ENCODE measurements around the gene SYNE1.
A peak's percentile ranks its signal among the peaks of the same experiment; 100 is the strongest.
"Not testable (repeated sequence)": the region's sequence is repeated elsewhere in the genome, so short reads cannot be mapped to it uniquely, and the experiment has no call there.

SYNE1 gene

GRCh38 chr6:152356662-152357061 lies 280.5 kb downstream of the SYNE1 start:
- DNase-seq, result no peak

DNA sequence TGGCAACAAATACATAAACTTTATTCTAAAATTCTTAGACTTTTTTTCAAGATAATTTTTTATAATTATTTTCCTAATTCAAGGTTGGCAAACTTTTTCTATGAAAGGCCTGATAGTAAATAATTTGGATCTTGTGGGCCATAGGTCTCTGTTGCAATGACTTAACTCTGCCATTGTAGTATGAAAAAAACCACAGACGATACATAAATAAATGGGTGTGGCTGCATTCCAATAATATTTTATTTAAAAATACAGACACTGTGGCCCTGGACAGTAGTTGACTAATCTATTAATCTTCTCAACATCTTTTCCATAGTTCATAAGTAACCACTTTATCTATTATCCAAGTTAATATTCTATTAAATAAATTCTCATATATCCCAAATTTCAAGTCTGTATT lies 281.1 kb downstream of the SYNE1 start:
- no peak for DNase-seq

GRCh38 chr6:152355166-152355565 lies 282.0 kb downstream of the SYNE1 start:
- no peak for DNase-seq

DNA sequence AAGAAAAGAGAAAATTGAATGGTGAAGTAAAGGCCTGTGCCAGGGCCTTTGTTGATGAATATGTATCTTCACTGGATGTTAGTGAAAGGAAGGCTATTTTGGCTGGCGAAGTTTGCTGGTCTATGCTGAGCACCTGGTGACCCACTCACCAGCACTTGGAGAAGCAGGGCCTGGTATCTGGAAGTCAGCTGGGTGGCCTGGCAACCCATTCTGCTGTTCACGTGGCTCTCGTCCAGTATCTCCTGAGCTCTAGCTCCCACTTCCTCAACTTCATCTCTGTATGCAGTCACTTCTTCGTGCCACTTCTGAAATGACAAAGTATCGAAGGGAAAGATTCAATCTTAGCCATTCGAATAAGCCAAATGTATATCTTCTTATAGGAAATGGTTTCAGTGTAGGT lies 283.7 kb downstream of the SYNE1 start:
- DNase-seq, result no peak

- no peak for DNase-seq
These were observed 285.4 kb downstream of the SYNE1 start for GRCh38 chr6:152351742-152352141.

DNA sequence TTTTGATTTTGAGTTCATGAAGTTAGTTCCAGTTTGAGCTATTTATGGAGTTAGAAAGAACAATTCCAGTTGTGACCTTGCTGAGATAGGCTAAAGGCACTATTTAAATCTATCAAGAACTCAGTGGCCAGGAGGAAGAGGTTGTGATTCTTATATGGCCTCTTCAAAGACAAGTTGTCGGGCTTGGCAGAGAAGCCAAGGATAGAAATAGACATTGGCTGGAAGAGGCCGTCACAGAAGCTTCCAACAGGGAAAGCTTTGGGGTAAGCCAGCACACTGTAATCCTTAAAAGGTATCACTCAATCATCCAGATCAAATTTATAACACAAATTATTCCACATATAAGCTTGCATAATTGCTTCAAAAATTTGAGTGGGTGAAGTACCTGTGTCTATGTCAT lies 286.1 kb downstream of the SYNE1 start:
- no peak for DNase-seq

DNA sequence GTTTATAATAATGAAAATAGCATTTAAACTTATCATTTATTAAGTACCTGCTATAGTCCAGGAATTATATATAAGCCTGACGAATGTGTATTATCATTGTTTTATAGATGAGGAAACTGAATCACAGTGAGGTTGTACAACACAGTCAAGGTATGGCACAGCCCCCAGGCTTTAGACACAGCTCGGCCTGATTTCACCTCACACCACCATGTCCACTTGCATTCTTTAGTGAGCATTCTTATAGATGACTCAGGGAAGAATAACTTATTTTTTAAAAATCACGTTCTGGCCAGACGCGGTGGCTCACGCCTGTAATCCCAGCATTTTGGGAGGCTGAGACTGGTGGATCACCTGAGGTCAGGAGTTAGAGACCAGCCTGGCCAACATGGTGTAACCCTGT lies 289.0 kb downstream of the SYNE1 start:
- no peak for DNase-seq

DNA sequence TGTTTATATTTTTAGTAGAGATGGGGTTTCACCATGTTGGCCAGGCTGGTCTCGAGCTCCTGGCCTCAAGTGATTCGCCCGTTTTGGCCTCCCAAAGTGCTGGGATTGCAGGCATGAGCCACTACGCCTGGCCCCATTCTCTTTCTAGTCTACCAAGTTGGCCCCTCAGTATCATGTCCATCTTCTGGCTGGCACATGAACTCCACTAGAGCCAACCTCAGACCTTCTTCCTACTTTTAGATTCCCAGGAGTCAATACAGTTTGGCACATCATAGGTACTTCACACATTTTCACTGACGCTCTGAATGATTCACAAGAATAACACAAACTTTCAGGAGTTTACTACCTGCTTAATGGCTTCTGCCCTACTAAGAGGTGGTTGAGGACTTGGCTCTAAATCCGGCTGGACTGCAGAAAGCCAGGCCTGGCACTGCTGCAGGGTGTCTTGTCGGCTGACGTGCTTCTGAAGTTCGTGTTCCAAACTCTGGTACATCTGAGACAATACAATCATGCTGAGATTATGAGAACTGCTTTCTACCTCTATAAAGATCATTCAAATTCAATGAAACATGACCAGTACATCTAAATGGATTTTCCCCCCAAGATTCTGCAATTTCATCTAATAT lies 293.3 kb downstream of the SYNE1 start:
- no peak for DNase-seq

- no peak for DNase-seq
These were observed 295.6 kb downstream of the SYNE1 start for GRCh38 chr6:152341596-152341995.

DNA sequence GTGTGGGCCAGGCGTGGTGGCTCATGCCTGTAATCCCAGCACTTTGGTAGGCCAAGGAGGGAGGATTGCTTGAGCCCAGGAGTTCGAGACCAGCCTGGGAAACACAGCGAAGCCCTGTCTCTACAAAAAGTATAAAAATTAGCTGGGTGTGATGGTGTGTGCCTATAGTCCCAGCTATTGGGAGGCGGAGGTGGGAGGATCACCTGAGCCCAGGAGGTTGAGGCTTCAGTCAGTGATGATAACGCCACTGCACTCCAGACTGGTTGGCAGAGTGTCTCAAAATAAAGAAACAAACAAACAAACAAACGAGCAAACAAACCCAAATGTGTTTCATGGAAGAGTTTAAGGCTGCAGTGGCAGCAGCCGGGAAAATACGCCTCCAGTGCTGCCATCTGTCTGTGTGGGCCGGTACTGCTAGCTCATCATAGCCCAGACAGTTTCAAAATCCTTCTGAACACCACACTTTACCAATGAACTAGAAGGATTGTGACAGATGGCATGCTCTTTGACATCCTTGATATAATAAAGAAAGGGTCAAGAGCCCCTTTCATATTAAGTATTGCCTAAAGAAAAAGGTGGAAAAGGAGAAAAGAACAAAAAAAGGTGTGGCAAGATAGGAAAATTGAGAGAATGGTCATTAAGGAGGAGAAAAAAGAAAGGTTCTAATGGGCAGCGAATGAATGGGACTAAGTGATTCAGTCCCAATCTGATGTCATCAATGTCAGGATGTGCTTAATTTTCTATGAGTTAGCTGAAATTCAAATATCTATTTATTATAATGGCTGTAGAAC lies 298.6 kb downstream of the SYNE1 start:
- peak; percentile 66 for DNase-seq

- DNase-seq, result no peak
These were observed 302.6 kb downstream of the SYNE1 start for GRCh38 chr6:152334555-152334954.

DNA sequence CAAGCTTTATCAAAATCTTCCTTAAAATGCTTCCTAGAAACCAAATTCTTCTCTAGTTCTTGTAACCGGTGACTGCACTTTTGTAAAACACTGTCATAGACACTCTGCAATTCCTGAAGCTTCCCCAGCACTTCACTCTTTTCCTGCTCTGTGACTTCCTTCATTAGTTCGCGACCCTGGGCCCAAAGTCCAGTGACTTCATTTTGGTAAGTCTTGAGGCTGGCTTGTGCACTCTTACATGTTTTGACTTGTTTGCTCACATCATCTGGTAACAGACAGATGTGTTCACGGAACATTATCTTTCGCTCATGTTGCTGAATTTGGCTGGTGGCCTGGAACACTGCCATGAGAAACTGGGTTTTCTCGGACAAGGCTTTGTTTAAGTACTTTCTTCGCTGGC lies 306.2 kb downstream of the SYNE1 start:
- DNase-seq, result no peak

GRCh38 chr6:152329638-152330448 lies 307.3 kb downstream of the SYNE1 start:
- DNase-seq, result no peak

- not testable (repeated sequence) for DNase-seq
These were observed 309.0 kb downstream of the SYNE1 start for GRCh38 chr6:152328200-152328599.

GRCh38 chr6:152323376-152323775 lies 313.8 kb downstream of the SYNE1 start:
- DNase-seq, result no peak

DNA sequence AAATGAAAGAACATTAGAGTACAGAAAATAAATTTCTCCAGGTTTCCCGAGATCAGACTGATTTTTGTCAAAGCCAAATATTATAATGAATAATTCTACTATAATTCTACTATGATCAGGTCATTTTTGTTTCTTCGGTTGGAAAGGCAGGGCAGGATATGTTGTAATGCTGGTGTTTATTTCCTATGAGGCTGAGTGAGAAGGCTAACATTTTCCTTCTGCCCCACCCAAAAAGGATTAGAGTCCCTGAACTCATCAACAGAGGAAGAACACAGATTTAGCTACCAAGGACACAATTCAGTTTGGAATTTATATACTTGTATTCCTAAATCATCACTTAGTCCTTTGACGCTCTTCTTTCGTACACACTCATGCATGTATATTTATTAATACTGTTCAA lies 318.9 kb downstream of the SYNE1 start:
- DNase-seq, result no peak

DNA sequence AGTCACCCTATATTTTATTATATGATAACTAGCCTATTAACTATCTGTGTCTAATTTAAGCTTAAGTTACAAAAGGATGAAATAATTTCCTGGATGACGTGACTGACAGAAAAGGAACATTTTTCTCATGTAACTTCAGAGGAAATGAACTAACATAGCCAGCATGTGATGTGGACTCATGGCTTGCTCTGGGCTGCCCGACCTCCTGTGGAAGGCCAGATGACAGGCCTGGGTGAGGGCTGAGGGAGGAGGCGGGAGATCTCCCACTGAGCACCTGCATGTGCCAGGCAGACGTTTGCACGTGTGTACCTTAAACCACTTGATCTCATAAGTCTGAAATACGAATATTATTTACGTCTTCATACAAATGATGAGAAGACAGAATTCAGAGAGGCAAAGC lies 321.1 kb downstream of the SYNE1 start:
- no peak for DNase-seq

DNA sequence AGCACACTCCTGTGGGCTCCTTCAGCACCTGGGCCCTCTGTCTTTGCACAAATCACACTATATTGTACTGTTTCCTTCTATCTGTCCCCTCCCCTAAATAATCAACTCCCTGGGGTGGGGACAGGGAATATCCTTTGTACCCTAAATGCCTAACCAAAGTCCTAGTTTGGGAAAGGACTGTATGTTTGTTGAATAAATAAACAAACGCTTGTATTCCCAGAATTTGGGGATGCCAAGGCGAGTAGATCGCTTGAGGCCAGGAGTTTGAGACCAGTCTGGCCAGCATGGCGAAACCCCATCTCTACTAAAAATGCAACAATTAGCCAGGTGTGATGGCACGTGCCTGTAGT lies 322.7 kb downstream of the SYNE1 start:
- no peak for DNase-seq

DNA sequence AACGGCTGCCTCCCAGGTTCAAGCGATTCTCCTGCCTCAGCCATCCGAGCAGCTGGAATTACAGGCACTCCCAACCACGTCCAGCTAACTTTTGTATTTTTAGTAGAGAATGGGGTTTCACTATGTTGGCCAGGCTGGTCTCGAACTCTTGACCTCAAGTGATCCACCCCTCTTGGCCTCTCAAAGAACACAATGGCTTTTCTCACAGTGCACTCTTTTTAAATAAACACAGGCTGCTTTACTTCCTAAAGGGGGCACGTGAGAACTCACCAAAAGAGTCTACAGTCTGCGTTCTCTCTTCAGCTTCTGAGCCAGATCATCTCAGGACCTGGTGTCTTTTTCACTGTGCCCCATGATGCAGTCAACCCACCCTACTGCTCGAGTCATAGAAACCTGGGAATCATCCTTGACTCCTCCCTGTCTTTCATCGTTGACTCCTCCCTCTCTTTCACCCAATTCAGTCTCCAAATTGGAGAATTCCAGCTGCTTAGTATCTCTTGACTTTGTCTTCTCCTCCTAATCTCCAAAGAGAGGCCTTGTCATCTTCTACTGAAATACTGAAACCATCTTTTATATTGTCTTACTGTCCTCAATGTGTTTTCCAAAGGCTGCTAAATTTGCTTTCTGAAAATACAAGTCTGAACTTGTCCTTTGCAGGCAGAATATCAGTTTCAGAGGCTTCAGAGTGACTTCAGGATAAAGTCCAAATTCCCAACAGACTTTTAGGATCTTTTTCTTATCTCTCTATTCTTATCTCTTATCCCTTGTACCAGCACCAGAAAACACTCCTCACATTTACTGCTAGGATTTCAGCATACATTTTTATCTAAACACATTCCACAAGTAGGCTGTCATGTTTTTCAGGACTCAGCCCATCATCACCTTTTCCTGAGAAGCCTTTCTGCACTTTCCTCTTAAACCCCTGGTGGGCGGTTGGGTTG lies 323.4 kb downstream of the SYNE1 start:
- DNase-seq, result peak; percentile 74

DNA sequence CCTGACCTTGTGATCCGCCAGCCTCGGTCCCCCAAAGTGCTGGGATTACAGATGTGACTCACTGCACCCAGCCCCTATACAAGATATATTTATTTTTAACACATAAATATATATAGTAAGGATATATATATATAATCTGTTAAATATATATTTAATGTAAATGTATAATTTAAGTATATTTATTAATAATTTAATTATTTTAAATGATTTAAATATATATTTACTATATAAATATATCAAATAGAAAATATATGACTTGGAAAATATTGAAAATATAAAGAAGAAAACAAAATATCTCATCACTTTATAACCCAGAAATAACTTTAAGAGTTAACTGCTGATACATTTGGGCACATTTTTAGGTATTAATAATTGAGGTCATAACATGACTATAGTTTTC lies 324.7 kb downstream of the SYNE1 start:
- DNase-seq, result no peak

GRCh38 chr6:152310371-152310954 lies 326.7 kb downstream of the SYNE1 start:
- no peak for DNase-seq

- no peak for DNase-seq
These were observed 327.5 kb downstream of the SYNE1 start for GRCh38 chr6:152309648-152310047.
